HEK293 (cell line): Measurements from ENCODE around the gene KLHL21.

Experiments
- GLIS1 ChIP-seq: fragments of 450-650 bp; formaldehyde crosslinking; IDR thresholded peaks from 2 replicates; pipeline ENCODE4 v1.5.1; 2016; ENCODE audit warnings: missing biosample characterization, missing genetic modification characterization
- KLF8 ChIP-seq: fragments of 450-650 bp; formaldehyde crosslinking; IDR thresholded peaks from 2 replicates; pipeline ENCODE4 v1.5.1; 2016; ENCODE audit warnings: missing biosample characterization, missing genetic modification characterization
- REST ChIP-seq: fragments of 450-650 bp; formaldehyde crosslinking; IDR thresholded peaks from 2 replicates; pipeline ENCODE4 v1.5.1; 2016; ENCODE audit warnings: missing biosample characterization, missing genetic modification characterization
- ZNF146 ChIP-seq: fragments of 450-650 bp; formaldehyde crosslinking; IDR thresholded peaks from 2 replicates; pipeline ENCODE4 v1.5.1; 2016; ENCODE audit warnings: missing biosample characterization, missing genetic modification characterization
- TF ChIP-seq, protein P1 (sequence below): fragments of 450-650 bp; formaldehyde crosslinking; IDR thresholded peaks from 2 replicates; pipeline ENCODE4 v1.5.1; 2016; ENCODE audit warnings: missing biosample characterization, missing genetic modification characterization

DNA sequence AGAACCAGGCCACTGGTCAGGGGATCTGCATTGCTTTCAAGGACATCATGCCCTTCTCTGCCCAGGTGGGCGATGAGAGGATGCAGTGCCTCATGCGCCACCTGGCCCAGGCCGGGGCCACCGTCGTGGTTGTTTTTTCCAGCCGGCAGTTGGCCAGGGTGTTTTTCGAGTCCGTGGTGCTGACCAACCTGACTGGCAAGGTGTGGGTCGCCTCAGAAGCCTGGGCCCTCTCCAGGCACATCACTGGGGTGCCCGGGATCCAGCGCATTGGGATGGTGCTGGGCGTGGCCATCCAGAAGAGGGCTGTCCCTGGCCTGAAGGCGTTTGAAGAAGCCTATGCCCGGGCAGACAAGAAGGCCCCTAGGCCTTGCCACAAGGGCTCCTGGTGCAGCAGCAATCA is 27.9 kb downstream of the KLHL21 start:
- TF ChIP-seq, protein P1, sequence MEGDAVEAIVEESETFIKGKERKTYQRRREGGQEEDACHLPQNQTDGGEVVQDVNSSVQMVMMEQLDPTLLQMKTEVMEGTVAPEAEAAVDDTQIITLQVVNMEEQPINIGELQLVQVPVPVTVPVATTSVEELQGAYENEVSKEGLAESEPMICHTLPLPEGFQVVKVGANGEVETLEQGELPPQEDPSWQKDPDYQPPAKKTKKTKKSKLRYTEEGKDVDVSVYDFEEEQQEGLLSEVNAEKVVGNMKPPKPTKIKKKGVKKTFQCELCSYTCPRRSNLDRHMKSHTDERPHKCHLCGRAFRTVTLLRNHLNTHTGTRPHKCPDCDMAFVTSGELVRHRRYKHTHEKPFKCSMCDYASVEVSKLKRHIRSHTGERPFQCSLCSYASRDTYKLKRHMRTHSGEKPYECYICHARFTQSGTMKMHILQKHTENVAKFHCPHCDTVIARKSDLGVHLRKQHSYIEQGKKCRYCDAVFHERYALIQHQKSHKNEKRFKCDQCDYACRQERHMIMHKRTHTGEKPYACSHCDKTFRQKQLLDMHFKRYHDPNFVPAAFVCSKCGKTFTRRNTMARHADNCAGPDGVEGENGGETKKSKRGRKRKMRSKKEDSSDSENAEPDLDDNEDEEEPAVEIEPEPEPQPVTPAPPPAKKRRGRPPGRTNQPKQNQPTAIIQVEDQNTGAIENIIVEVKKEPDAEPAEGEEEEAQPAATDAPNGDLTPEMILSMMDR (tag by site-specific recombination): no peak
- TF ChIP-seq ZNF146 (tag by site-specific recombination) (no peak), KLF8 (tag by site-specific recombination) (no peak), GLIS1 (tag by site-specific recombination) (no peak), REST (tag by site-specific recombination) (no peak)
